ENCODE measurements around the gene HOMEZ.

HOMEZ gene

GRCh38 chr14:23297096-23297495 lies 11.2 kb upstream of the HOMEZ start:
- Histone ChIP-seq H3K4me3 (ENCODE audit: low read length) (no peak overlapping the region), H3K27me3 (replicated peaks; ENCODE audit: insufficient read depth, low read length) (no peaks in the 10 kb centered on the region), H3F3A (ENCODE audit: insufficient read depth, low read length) (peaks cover 3% of the 10 kb centered on the region; the same call in 1 of the 2 replicates), H3K27ac (ENCODE audit: low read length) (no peak overlapping the region), H2AFZ (ENCODE audit: low read length) (no peak overlapping the region), H4K20me1 (ENCODE audit: insufficient read depth, low read length) (no peaks in the 10 kb centered on the region), H3K4me2 (ENCODE audit: low read depth, low read length) (no peak overlapping the region), H3K36me3 (replicated peaks; ENCODE audit: insufficient read depth, low read length) (no peaks in the 10 kb centered on the region), H3K9me3 (replicated peaks; ENCODE audit: insufficient read depth, low read length) (no peaks in the 10 kb centered on the region), H3K79me2 (ENCODE audit: low read length) (peaks cover 5% of the 10 kb centered on the region; the same call in 1 of the 2 replicates), H3K9me2 (replicated peaks; ENCODE audit: insufficient read depth, low read length) (no peaks in the 10 kb centered on the region), H3K9ac (ENCODE audit: low read length) (no peak overlapping the region), H3K4me1 (ENCODE audit: low read length) (no peaks in the 10 kb centered on the region)
- TF ChIP-seq EZH2 (optimal IDR thresholded peaks at IDR 0.05; ENCODE audit: low read depth, low read length) (no peak), EZH2phosphoT487 (IDR thresholded peaks at IDR 0.05; ENCODE audit: low read length) (no peak), CTCF (IDR thresholded peaks at IDR 0.05; ENCODE audit: low read length) (no peak)
- DNase-seq, result no peak

GRCh38 chr14:23296012-23296777 lies 10.3 kb upstream of the HOMEZ start:
- no peak overlapping the region for H3K4me2 ChIP-seq (ENCODE audit: low read depth, low read length)
- no peak overlapping the region for H3K4me3 ChIP-seq (ENCODE audit: low read length)
- no peak for DNase-seq
- no peak overlapping the region for H3K27ac ChIP-seq (ENCODE audit: low read length)
- H3K4me1 ChIP-seq (ENCODE audit: low read length), result no peaks in the 10 kb centered on the region
- no peaks in the 10 kb centered on the region for H3F3A ChIP-seq (ENCODE audit: insufficient read depth, low read length)
- H3K27me3 ChIP-seq (replicated peaks; ENCODE audit: insufficient read depth, low read length), result no peaks in the 10 kb centered on the region
- H2AFZ ChIP-seq (ENCODE audit: low read length), result no peak overlapping the region
- H3K9me3 ChIP-seq (replicated peaks; ENCODE audit: insufficient read depth, low read length), result no peaks in the 10 kb centered on the region
- no peak overlapping the region for H3K9ac ChIP-seq (ENCODE audit: low read length)
- H4K20me1 ChIP-seq (ENCODE audit: insufficient read depth, low read length), result no peaks in the 10 kb centered on the region
- H3K79me2 ChIP-seq (ENCODE audit: low read length), result peaks cover 5% of the 10 kb centered on the region; the same call in 1 of the 2 replicates
- no peaks in the 10 kb centered on the region for H3K9me2 ChIP-seq (replicated peaks; ENCODE audit: insufficient read depth, low read length)
- TF ChIP-seq EZH2 (optimal IDR thresholded peaks at IDR 0.05; ENCODE audit: low read depth, low read length) (no peak), CTCF (IDR thresholded peaks at IDR 0.05; ENCODE audit: low read length) (no peak), EZH2phosphoT487 (IDR thresholded peaks at IDR 0.05; ENCODE audit: low read length) (no peak)
- no peaks in the 10 kb centered on the region for H3K36me3 ChIP-seq (replicated peaks; ENCODE audit: insufficient read depth, low read length)

- Histone ChIP-seq H3K36me3 (replicated peaks; ENCODE audit: insufficient read depth, low read length) (no peaks in the 10 kb centered on the region), H3K9me3 (replicated peaks; ENCODE audit: insufficient read depth, low read length) (no peaks in the 10 kb centered on the region), H3K9ac (ENCODE audit: low read length) (no peak overlapping the region), H2AFZ (ENCODE audit: low read length) (no peak overlapping the region), H3K4me3 (ENCODE audit: low read length) (no peak overlapping the region), H3K4me2 (ENCODE audit: low read depth, low read length) (no peak overlapping the region), H3K27ac (ENCODE audit: low read length) (no peak overlapping the region), H3K27me3 (replicated peaks; ENCODE audit: insufficient read depth, low read length) (no peaks in the 10 kb centered on the region), H3K79me2 (ENCODE audit: low read length) (no peaks in the 10 kb centered on the region; the same call in 1 of the 2 replicates), H4K20me1 (ENCODE audit: insufficient read depth, low read length) (no peaks in the 10 kb centered on the region), H3F3A (ENCODE audit: insufficient read depth, low read length) (no peaks in the 10 kb centered on the region), H3K9me2 (replicated peaks; ENCODE audit: insufficient read depth, low read length) (no peaks in the 10 kb centered on the region), H3K4me1 (ENCODE audit: low read length) (no peaks in the 10 kb centered on the region)
- TF ChIP-seq EZH2phosphoT487 (IDR thresholded peaks at IDR 0.05; ENCODE audit: low read length) (no peak), CTCF (IDR thresholded peaks at IDR 0.05; ENCODE audit: low read length) (peak; percentile 57)
- peak; percentile 24 for DNase-seq
These were observed 9.0 kb upstream of the HOMEZ start for GRCh38 chr14:23294734-23295561.
